Measurements from ENCODE around the gene CAMKMT.

CAMKMT gene

GRCh38 chr2:44388877-44389276, 27.1 kb downstream of the CAMKMT start:
- no peak for TF ChIP-seq CTCF (IDR thresholded peaks at IDR 0.05; ENCODE audit: control insufficient read depth, insufficient read depth, low read depth, low read length, missing control alignments)
- no peak for DNase-seq (ENCODE audit: low read depth)
- no peak overlapping the region for H3K4me3 ChIP-seq (ENCODE audit: control insufficient read depth, low read depth, low read length)

GRCh38 chr2:44389895-44390294, 28.1 kb downstream of the CAMKMT start:
- no peak overlapping the region for H3K4me3 ChIP-seq (ENCODE audit: control insufficient read depth, low read depth, low read length)
- peak; percentile 30 for TF ChIP-seq CTCF (IDR thresholded peaks at IDR 0.05; ENCODE audit: control insufficient read depth, insufficient read depth, low read depth, low read length, missing control alignments)
- DNase-seq (ENCODE audit: low read depth): no peak

- DNase-seq (ENCODE audit: low read depth): no peak
- H3K4me3 ChIP-seq (ENCODE audit: control insufficient read depth, low read depth, low read length): no peak overlapping the region
- peak; percentile 54 for TF ChIP-seq CTCF (IDR thresholded peaks at IDR 0.05; ENCODE audit: control insufficient read depth, insufficient read depth, low read depth, low read length, missing control alignments)
These were observed 30.7 kb downstream of the CAMKMT start for GRCh38 chr2:44392338-44392943.

- DNase-seq (ENCODE audit: low read depth): no peak
These were observed 35.9 kb downstream of the CAMKMT start for GRCh38 chr2:44397447-44398175.

GRCh38 chr2:44398243-44398897, 36.6 kb downstream of the CAMKMT start:
- no peak for DNase-seq (ENCODE audit: low read depth)
- no peak for TF ChIP-seq CTCF (IDR thresholded peaks at IDR 0.05; ENCODE audit: control insufficient read depth, insufficient read depth, low read depth, low read length, missing control alignments)
- H3K4me3 ChIP-seq (ENCODE audit: control insufficient read depth, low read depth, low read length): peak overlapping the region; percentile 26

More at GRCh38 chr2:44397447-44398175, 35.9 kb downstream of the CAMKMT start:
- no peak for TF ChIP-seq CTCF (IDR thresholded peaks at IDR 0.05; ENCODE audit: control insufficient read depth, insufficient read depth, low read depth, low read length, missing control alignments)
- H3K4me3 ChIP-seq (ENCODE audit: control insufficient read depth, low read depth, low read length): peak overlapping the region; percentile 26; the same call in 1 of the 2 replicates

GRCh38 chr2:44420725-44421124, 59.0 kb downstream of the CAMKMT start:
- H3K4me3 ChIP-seq (ENCODE audit: control insufficient read depth, low read depth, low read length): no peak overlapping the region
- no peak for DNase-seq (ENCODE audit: low read depth)
- TF ChIP-seq CTCF (IDR thresholded peaks at IDR 0.05; ENCODE audit: control insufficient read depth, insufficient read depth, low read depth, low read length, missing control alignments): no peak
